H1 (cell line): ENCODE results near the gene KRIT1. TPM values are rescaled to one million over a fixed set of nuclear protein-coding genes. Genes with fewer than 3 reads are reported as not detected.

Experiments
- ASH2L ChIP-seq: fragments of 200-600, 300-600 bp; sonication (generic); IDR thresholded peaks from one replicate; pipeline ENCODE4 v1.7.1; 2017; ENCODE audit warnings: low read length
- ATF3 ChIP-seq: IDR thresholded peaks from 2 replicates; pipeline ENCODE4 v1.6.1; 2011; ENCODE audit warnings: low read depth, mild to moderate bottlenecking, low read length; ENCODE audit not compliant: insufficient read depth
- CREB1 ChIP-seq: IDR thresholded peaks from 2 replicates; pipeline ENCODE4 v1.6.1; 2012; ENCODE audit warnings: inconsistent platforms
- CTCF ChIP-seq, 3 experiments: IDR thresholded peaks; 1 replicate in 2 of 3; 2 replicates in 1 of 3; pipeline versions ENCODE4 v1.5.1 to v1.6.1; 2011; ENCODE audit warnings: low read length in 3 of 3, mild to moderate bottlenecking in 3 of 3, inconsistent platforms in 2 of 3, low read depth in 1 of 3, moderate library complexity in 1 of 3; ENCODE audit not compliant: insufficient read depth in 1 of 3; ENCODE audit errors: control extremely low read depth in 1 of 3
- EP300 ChIP-seq, 2 experiments: IDR thresholded peaks; 1 replicate in 1 of 2; 2 replicates in 1 of 2; pipeline ENCODE4 v1.6.1; 2011 to 2012; ENCODE audit warnings: low read depth in 2 of 2, low read length in 2 of 2, mild to moderate bottlenecking in 2 of 2, borderline replicate concordance in 1 of 2, inconsistent platforms in 1 of 2, moderate library complexity in 1 of 2
- EZH2 ChIP-seq: fragments of 200-600 bp; sonication (generic); IDR thresholded peaks from 2 replicates; pipeline ENCODE4 v1.7.1; 2012; ENCODE audit warnings: low read depth, mild to moderate bottlenecking, moderate library complexity, low read length, inconsistent platforms; ENCODE audit not compliant: severe bottlenecking
- FOSL1 ChIP-seq: IDR thresholded peaks from 2 replicates; pipeline ENCODE4 v1.6.1; 2011; ENCODE audit warnings: mild to moderate bottlenecking, low read depth, low read length, moderate library complexity; ENCODE audit not compliant: insufficient read depth
- JUN ChIP-seq: IDR thresholded peaks from 2 replicates; pipeline ENCODE4 v1.6.1; 2011; ENCODE audit warnings: low read depth, mild to moderate bottlenecking, improper control_type of control experiment, low read length
- JUND ChIP-seq: IDR thresholded peaks from 2 replicates; pipeline ENCODE4 v1.6.1; 2011; ENCODE audit warnings: mild to moderate bottlenecking, improper control_type of control experiment, low read length
- PHF8 ChIP-seq: fragments of 200-600 bp; sonication (generic); conservative IDR thresholded peaks from 2 replicates; pipeline ENCODE4 v1.7.1; 2012; ENCODE audit warnings: low read depth, mild to moderate bottlenecking, inconsistent platforms, low read length, moderate library complexity
- POLR2AphosphoS5 ChIP-seq: IDR thresholded peaks from 2 replicates; pipeline ENCODE4 v1.6.1; 2011; ENCODE audit warnings: low read depth, low read length
- RXRA ChIP-seq: IDR thresholded peaks from 2 replicates; pipeline ENCODE4 v1.6.1; 2011; ENCODE audit warnings: low read depth, mild to moderate bottlenecking, low read length, moderate library complexity; ENCODE audit not compliant: insufficient read depth
- TAF7 ChIP-seq: optimal IDR thresholded peaks from 2 replicates; pipeline ENCODE3; 2011; ENCODE audit warnings: low read depth, mild to moderate bottlenecking, inconsistent platforms, low read length, moderate library complexity, borderline replicate concordance
- TBP ChIP-seq: IDR thresholded peaks from 2 replicates; pipeline ENCODE4 v1.6.1; 2011; ENCODE audit warnings: low read depth, low read length, improper control_type of control experiment
- polyA plus RNA-seq, 7 experiments: library from polyadenylated mRNA; depleted of rRNA in 3 of 7; stranded (reverse) in 5 of 7; unstranded in 2 of 7; fragments of >200 nt in 5 of 7; fragments of 200-250 nt in 2 of 7; gene quantifications; 1 replicate in 5 of 7; 2 replicates in 1 of 7; 4 replicates in 1 of 7; pipeline versions ENCODE4 v1.2.1 to v1.2.3, GENCODE V29; 2011 to 2013; ENCODE audit warnings: missing spikeins in 2 of 7, mixed read lengths in 2 of 7
- total RNA-seq: library from RNA; stranded (reverse); fragmentation: NEBNext Ultra II Directional; extraction: Animal tissue kit (Norgen Biotek cat#: 25700); gene quantifications from 2 replicates; pipeline ENCODE4 v1.2.1, GENCODE V29; 2021

The KRIT1 gene
- total and polyA plus RNA-seq, 2 of the 8 experiments (the other 6 are each of a cell fraction or from before 2014, with no cell fraction given) = 14.3 to 28.8 TPM

GRCh38 chr7:92246360-92247101, 817 bp upstream of the KRIT1 start (continued):
- TF ChIP-seq PHF8 (no peak), TBP (no peak), JUN (no peak), FOSL1 (no peak), ATF3 (no peak), POLR2AphosphoS5 (peak; percentile 61; the same call in 1 of the 2 replicates), RXRA (no peak), CTCF (IDR thresholded peaks at IDR 0.05; ENCODE audit: control extremely low read depth in 1 of 3, insufficient read depth in 1 of 3, low read depth in 1 of 3, low read length in 3 of 3) (no peak), CREB1 (no peak), EZH2 (no peak), TAF7 (no peak), JUND (no peak), ASH2L (no peak), EP300 (IDR thresholded peaks at IDR 0.05; ENCODE audit: borderline replicate concordance in 1 of 2, low read depth in 2 of 2, low read length in 2 of 2) (no peak)
